Measurements from ENCODE around the gene PGAM2. TPM values are rescaled to one million over a fixed set of nuclear protein-coding genes. Genes with fewer than 3 reads are reported as not detected.
"Not testable (repeated sequence)": the region's sequence is repeated elsewhere in the genome, so short reads cannot be mapped to it uniquely, and the experiment has no call there.

PGAM2 gene
- total RNA-seq, 4 donors from 2014 or later = 0.57 to 1.6 (median 1.3) TPM; not detected in 1

GRCh38 chr7:44022796-44023467 lies 42.4 kb downstream of the PGAM2 start:
- not testable (repeated sequence) for DNase-seq

GRCh38 chr7:44022069-44022468 lies 43.3 kb downstream of the PGAM2 start:
- peaks cover 0 to 33% (median 11%) of the 10 kb centered on the region in 3 donors for H3K4me1 ChIP-seq
- H3K27me3 ChIP-seq; H3K4me3 ChIP-seq; H3K27ac ChIP-seq; H3K36me3 ChIP-seq; H3K9me3 ChIP-seq; intact Hi-C loops (cut with DNase I); DNase-seq: not testable (repeated sequence)
- 94% methylated on average over 3 of the region's 7 CpGs; no CpG with 5 or more reads in 1 of the 2 donors for WGBS, 2 donors

More at GRCh38 chr7:44022796-44023467, 42.4 kb downstream of the PGAM2 start:
- H3K9me3 ChIP-seq; H3K27me3 ChIP-seq; H3K36me3 ChIP-seq; H3K4me3 ChIP-seq; intact Hi-C loops (cut with DNase I): not testable (repeated sequence)
- H3K4me1 ChIP-seq = peaks cover 0 to 25% (median 8%) of the 10 kb centered on the region in 3 donors
- H3K27ac ChIP-seq = peak overlapping the region in 1 of 4 donors; percentile 39
- 25 to 45% methylated on average over 5 of the region's 6 CpGs for WGBS, 2 donors

GRCh38 chr7:44019825-44020224 lies 45.5 kb downstream of the PGAM2 start:
- H3K9me3 ChIP-seq; intact Hi-C loops (cut with DNase I); H3K27me3 ChIP-seq; DNase-seq; H3K4me3 ChIP-seq: not testable (repeated sequence)
- peaks cover 0 to 37% (median 11%) of the 10 kb centered on the region in 3 donors for H3K4me1 ChIP-seq
- peaks cover 0 to 15% (median 0%) of the 10 kb centered on the region in 3 donors for H3K36me3 ChIP-seq
- peak overlapping the region in 3 of 4 donors; percentile 86 to 91 (median 88) for H3K27ac ChIP-seq
- 46 to 80% methylated on average over 2 to 6 of the region's 6 CpGs for WGBS, 2 donors

GRCh38 chr7:44018857-44019807 lies 46.2 kb downstream of the PGAM2 start:
- TF ChIP-seq CTCF (IDR thresholded peaks at IDR 0.05) = peak; percentile 44 to 85 (median 62)
- TF ChIP-seq POLR2A (IDR thresholded peaks at IDR 0.05) = peak in 2 of 4 donors; percentile 57 to 63
- Histone ChIP-seq H3K27ac (peak overlapping the region; percentile 85 to 91 (median 87)), H3K36me3 (peaks cover 0 to 21% (median 0%) of the 10 kb centered on the region in 3 donors), H3K4me3 (peak overlapping the region; percentile 69 to 84 (median 78)), H3K4me1 (peaks cover 0 to 37% (median 11%) of the 10 kb centered on the region in 3 donors)
- 0 to 13% methylated on average over 4 to 14 of the region's 63 CpGs for WGBS, 2 donors
- H3K9me3 ChIP-seq; H3K27me3 ChIP-seq; intact Hi-C loops (cut with DNase I): not testable (repeated sequence)
- DNase-seq = peak; percentile 83

- intact Hi-C loops (cut with DNase I); H3K9me3 ChIP-seq; DNase-seq; H3K27me3 ChIP-seq; H3K27ac ChIP-seq; H3K4me3 ChIP-seq: not testable (repeated sequence)
- no CpG with 5 or more reads among the region's 12 CpGs for WGBS, 2 donors
- H3K36me3 ChIP-seq = peaks cover 0 to 47% (median 0%) of the 10 kb centered on the region in 3 donors
- H3K4me1 ChIP-seq = peaks cover 0 to 28% (median 11%) of the 10 kb centered on the region in 3 donors
These were observed 50.3 kb downstream of the PGAM2 start for GRCh38 chr7:44015090-44015489.

Other genes starting within 250 kb of the PGAM2 start
- 100 to 1,000 TPM in 3 of 4 donors, 10 to 100 TPM in 1; 86.0 to 144 (median 117) TPM for gene MRPS24, start 196.1 kb downstream of the PGAM2 start, total RNA-seq
- 10 to 100 TPM; 18.3 to 22.8 (median 21.1) TPM for gene URGCP, start 159.0 kb downstream of the PGAM2 start, total RNA-seq
- 10 to 100 TPM in 1 of 4 donors, 1 to 10 TPM in 3; 8.8 to 10.9 (median 9.5) TPM for gene UBE2D4, start 139.1 kb downstream of the PGAM2 start, total RNA-seq
- gene SPDYE1, start 67.7 kb downstream of the PGAM2 start, total RNA-seq = not detected
- 100 to 1,000 TPM; 185 to 337 (median 225) TPM for gene DBNL, start 20.9 kb downstream of the PGAM2 start, total RNA-seq
- 10 to 100 TPM; 24.1 to 45.9 (median 24.8) TPM for gene POLM, start 17.0 kb upstream of the PGAM2 start, total RNA-seq
- gene AEBP1, start 38.8 kb upstream of the PGAM2 start, total RNA-seq = 10 to 100 TPM in 2 of 4 donors, 1 to 10 TPM in 2; 4.6 to 83.9 (median 25.2) TPM
- 100 to 1,000 TPM in 1 of 4 donors, 10 to 100 TPM in 3; 71.2 to 164 (median 89.5) TPM for gene POLD2, start 58.0 kb upstream of the PGAM2 start, total RNA-seq
- not detected for gene MYL7, start 75.8 kb upstream of the PGAM2 start, total RNA-seq
- under 1 TPM in 1 of 4 donors, not detected in 3; 0.38 TPM for gene GCK, start 123.9 kb upstream of the PGAM2 start, total RNA-seq
- gene YKT6, start 135.4 kb upstream of the PGAM2 start, total RNA-seq = 10 to 100 TPM; 56.3 to 91.8 (median 65.1) TPM